Measurements from ENCODE around the gene BOC. TPM values are rescaled to one million over a fixed set of nuclear protein-coding genes. Genes with fewer than 3 reads are reported as not detected.

Gene BOC
- total and polyA plus RNA-seq, 2 experiments from 2014 or later: 17.9 to 28.2 TPM

GRCh38 chr3:113268942-113269341 lies 57.6 kb downstream of the BOC start:
- H3K36me3 ChIP-seq (replicated peaks; ENCODE audit: insufficient read depth, low read depth): no peaks in the 10 kb centered on the region
- H4K20me1 ChIP-seq (ENCODE audit: insufficient read depth, poor library complexity, severe bottlenecking): no peaks in the 10 kb centered on the region
- H3K27ac ChIP-seq: no peak overlapping the region
- H3K4me3 ChIP-seq: no peak overlapping the region
- H2AFZ ChIP-seq: no peak overlapping the region
- 67% methylated on average over 2 of the region's 2 CpGs for WGBS (ENCODE audit: low lambda C conversion rate, missing lambda C conversion rate)
- no peaks in the 10 kb centered on the region for H3K9me2 ChIP-seq (replicated peaks; ENCODE audit: insufficient read depth)
- H3K27me3 ChIP-seq: no peaks in the 10 kb centered on the region
- no peaks in the 10 kb centered on the region for H3K9me3 ChIP-seq (ENCODE audit: low read depth)
- DNase-seq (ENCODE audit: low spot score): no peak
- peaks cover 13% of the 10 kb centered on the region for H3K4me1 ChIP-seq (ENCODE audit: insufficient read depth)
- no peaks in the 10 kb centered on the region for H3K79me2 ChIP-seq
- no peak overlapping the region for H3K4me2 ChIP-seq
- no peak for TF ChIP-seq CTCF (IDR thresholded peaks at IDR 0.05; ENCODE audit: poor library complexity)
- no peak for TF ChIP-seq EZH2 (IDR thresholded peaks at IDR 0.05; ENCODE audit: borderline replicate concordance)
- TF ChIP-seq EZH2phosphoT487 (IDR thresholded peaks at IDR 0.05; ENCODE audit: low read depth, severe bottlenecking, unreplicated experiment): no peak

GRCh38 chr3:113269661-113270060 lies 58.3 kb downstream of the BOC start:
- Histone ChIP-seq H3K36me3 (replicated peaks; ENCODE audit: insufficient read depth, low read depth) (no peaks in the 10 kb centered on the region), H3K4me1 (ENCODE audit: insufficient read depth) (peaks cover 8% of the 10 kb centered on the region), H3K27ac (no peak overlapping the region), H3K4me3 (no peak overlapping the region), H2AFZ (no peak overlapping the region), H4K20me1 (ENCODE audit: insufficient read depth, poor library complexity, severe bottlenecking) (no peaks in the 10 kb centered on the region), H3K79me2 (no peaks in the 10 kb centered on the region), H3K4me2 (no peak overlapping the region), H3K9me3 (ENCODE audit: low read depth) (no peaks in the 10 kb centered on the region), H3K9me2 (replicated peaks; ENCODE audit: insufficient read depth) (no peaks in the 10 kb centered on the region), H3K27me3 (no peaks in the 10 kb centered on the region)
- WGBS (ENCODE audit: low lambda C conversion rate, missing lambda C conversion rate): 90% methylated on average over 3 of the region's 3 CpGs
- TF ChIP-seq CTCF (IDR thresholded peaks at IDR 0.05; ENCODE audit: poor library complexity): no peak
- no peak for TF ChIP-seq EZH2phosphoT487 (IDR thresholded peaks at IDR 0.05; ENCODE audit: low read depth, severe bottlenecking, unreplicated experiment)
- TF ChIP-seq EZH2 (IDR thresholded peaks at IDR 0.05; ENCODE audit: borderline replicate concordance): no peak
- DNase-seq (ENCODE audit: low spot score): no peak

- H3K27me3 ChIP-seq: no peaks in the 10 kb centered on the region
- H3K4me3 ChIP-seq: no peak overlapping the region
- H3K9me2 ChIP-seq (replicated peaks; ENCODE audit: insufficient read depth): no peaks in the 10 kb centered on the region
- no peak overlapping the region for H3K4me2 ChIP-seq
- TF ChIP-seq EZH2 (IDR thresholded peaks at IDR 0.05; ENCODE audit: borderline replicate concordance) (no peak), EZH2phosphoT487 (IDR thresholded peaks at IDR 0.05; ENCODE audit: low read depth, severe bottlenecking, unreplicated experiment) (no peak)
- H3K4me1 ChIP-seq (ENCODE audit: insufficient read depth): peaks cover 4% of the 10 kb centered on the region
- H3K79me2 ChIP-seq: no peaks in the 10 kb centered on the region
- 100% methylated on average over 2 of the region's 2 CpGs for WGBS (ENCODE audit: low lambda C conversion rate, missing lambda C conversion rate)
- no peaks in the 10 kb centered on the region for H3K9me3 ChIP-seq (ENCODE audit: low read depth)
- H4K20me1 ChIP-seq (ENCODE audit: insufficient read depth, poor library complexity, severe bottlenecking): no peaks in the 10 kb centered on the region
- no peaks in the 10 kb centered on the region for H3K36me3 ChIP-seq (replicated peaks; ENCODE audit: insufficient read depth, low read depth)
- H3K27ac ChIP-seq: no peak overlapping the region
- DNase-seq (ENCODE audit: low spot score): no peak
- H2AFZ ChIP-seq: no peak overlapping the region
Measured at GRCh38 chr3:113270068-113270467, 58.7 kb downstream of the BOC start.

GRCh38 chr3:113270786-113271185 lies 59.4 kb downstream of the BOC start:
- Histone ChIP-seq H3K4me2 (no peak overlapping the region), H4K20me1 (ENCODE audit: insufficient read depth, poor library complexity, severe bottlenecking) (no peaks in the 10 kb centered on the region), H3K27me3 (no peaks in the 10 kb centered on the region), H3K36me3 (replicated peaks; ENCODE audit: insufficient read depth, low read depth) (no peaks in the 10 kb centered on the region), H3K9me3 (ENCODE audit: low read depth) (no peaks in the 10 kb centered on the region), H2AFZ (no peak overlapping the region), H3K79me2 (no peaks in the 10 kb centered on the region), H3K4me1 (ENCODE audit: insufficient read depth) (no peaks in the 10 kb centered on the region), H3K9me2 (replicated peaks; ENCODE audit: insufficient read depth) (no peaks in the 10 kb centered on the region), H3K4me3 (no peak overlapping the region), H3K27ac (no peak overlapping the region)
- TF ChIP-seq EZH2 (IDR thresholded peaks at IDR 0.05; ENCODE audit: borderline replicate concordance) (no peak), CTCF (IDR thresholded peaks at IDR 0.05; ENCODE audit: poor library complexity) (no peak), EZH2phosphoT487 (IDR thresholded peaks at IDR 0.05; ENCODE audit: low read depth, severe bottlenecking, unreplicated experiment) (no peak)
- 95% methylated on average over 9 of the region's 9 CpGs for WGBS (ENCODE audit: low lambda C conversion rate, missing lambda C conversion rate)
- DNase-seq (ENCODE audit: low spot score): no peak
